Coronary artery (tissue), 2 donors: ENCODE results near the gene ULK3.

Experiments used
- DNase-seq: peaks from one replicate; pipeline ENCODE4 v3.0.0-alpha.2; 2017; ENCODE audit warnings: low spot score
- H3K27ac ChIP-seq, 2 donors: fragments of 200-600 bp; sonication (generic); one replicate each; pipeline ENCODE4 v1.5.1; 2016 to 2019
- H3K4me3 ChIP-seq: fragments of 200-600 bp; sonication (generic); 2 replicates; pipeline ENCODE4 v1.5.1; 2016; ENCODE audit warnings: mild to moderate bottlenecking, moderate library complexity
- CTCF ChIP-seq: fragments of 200-600 bp; sonication (generic); IDR thresholded peaks from one replicate; pipeline ENCODE4 v1.5.1; 2019; ENCODE audit warnings: antibody characterized with exemption

Gene ULK3

GRCh38 chr15:74828835-74829234, 14.1 kb downstream of the ULK3 start:
- no peak for DNase-seq
- no peak for TF ChIP-seq CTCF

DNA sequence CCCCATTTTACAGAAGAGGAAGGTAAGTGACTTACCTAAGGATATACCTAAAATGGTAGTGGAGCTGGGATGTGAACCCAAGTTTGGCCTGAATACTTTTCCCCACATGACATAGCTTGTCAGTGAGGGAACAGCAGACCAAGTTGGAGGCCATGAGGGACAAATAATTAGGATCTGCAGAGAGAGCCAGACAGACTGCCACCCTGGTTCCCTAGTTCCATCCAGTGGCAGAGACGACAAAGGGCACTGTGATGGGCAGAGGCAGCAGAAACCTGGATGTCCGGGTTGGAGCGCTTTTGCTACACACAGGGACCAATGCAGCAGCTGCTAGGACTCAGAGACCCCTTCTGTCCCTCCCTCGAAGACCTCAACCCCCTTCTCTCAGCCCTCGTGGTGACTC, 15.3 kb downstream of the ULK3 start:
- no peak overlapping the region for H3K27ac ChIP-seq
- no peak overlapping the region for H3K4me3 ChIP-seq
- DNase-seq: no peak
- TF ChIP-seq CTCF: no peak

More at GRCh38 chr15:74828835-74829234, 14.1 kb downstream of the ULK3 start:
- Histone ChIP-seq H3K4me3 (no peak overlapping the region), H3K27ac (no peak overlapping the region)

- no peak for DNase-seq
- no peak overlapping the region for H3K4me3 ChIP-seq
- TF ChIP-seq CTCF: no peak
- no peak overlapping the region for H3K27ac ChIP-seq
These were observed 16.0 kb downstream of the ULK3 start for GRCh38 chr15:74826921-74827320.

DNA sequence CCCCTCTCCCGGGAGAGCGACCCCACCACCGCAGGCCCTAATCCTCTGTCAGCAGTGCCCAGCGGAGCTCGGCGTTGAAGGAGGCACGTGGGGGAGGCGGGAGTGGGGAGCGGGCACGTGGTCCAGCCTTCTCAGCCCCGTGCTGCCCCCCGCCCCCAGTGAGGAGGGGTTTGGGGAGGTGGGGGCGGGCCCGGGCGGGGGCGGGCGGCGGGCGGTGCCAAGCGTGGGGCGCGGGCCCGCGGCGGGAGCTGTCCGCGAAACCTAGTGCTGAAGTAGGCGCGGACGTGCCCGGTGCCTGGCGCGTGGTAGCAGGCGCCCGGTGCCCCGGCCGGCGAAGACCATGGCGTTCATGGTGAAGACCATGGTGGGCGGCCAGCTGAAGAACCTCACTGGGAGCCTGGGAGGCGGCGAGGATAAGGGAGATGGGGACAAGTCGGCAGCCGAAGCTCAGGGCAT, 16.6 kb downstream of the ULK3 start, which contains the start of gene CPLX3:
TSS of gene CPLX3 (plus strand) at position 264 of the 456 bp plus-strand sequence. CDS start at position 341, 77 bp downstream.
- TF ChIP-seq CTCF: no peak
- Histone ChIP-seq H3K27ac (no peak within 1 kb of the TSS), H3K4me3 (no peak within 1 kb of the TSS)
- no peak for DNase-seq

GRCh38 chr15:74825866-74826265, 17.1 kb downstream of the ULK3 start:
- Histone ChIP-seq H3K4me3 (no peak overlapping the region), H3K27ac (no peak overlapping the region)
- DNase-seq: no peak
- TF ChIP-seq CTCF: no peak

- no peak overlapping the region for H3K4me3 ChIP-seq
- TF ChIP-seq CTCF: no peak
These were observed 18.0 kb downstream of the ULK3 start for GRCh38 chr15:74824976-74825375.

GRCh38 chr15:74823324-74823723, 19.6 kb downstream of the ULK3 start:
- Histone ChIP-seq H3K4me3 (no peak overlapping the region), H3K27ac (no peak overlapping the region)
- no peak for DNase-seq
- TF ChIP-seq CTCF: no peak

More at GRCh38 chr15:74824976-74825375, 18.0 kb downstream of the ULK3 start:
- no peak for DNase-seq
- H3K27ac ChIP-seq: no peak overlapping the region
